ENCODE data around the gene ZNF496. TPM values are rescaled to one million over a fixed set of nuclear protein-coding genes. Genes with fewer than 3 reads are reported as not detected.
A peak's percentile ranks its signal among the peaks of the same experiment; 100 is the strongest.

The ZNF496 gene
- total RNA-seq, 1 experiment from 2014 or later, result 67.2 TPM

- DNase-seq (ENCODE audit: unreplicated experiment), result no peak
- ChIA-PET POLR2A (interaction anchor here (1.0 to 2.4 kb wide), 2 partner anchors 11 to 30 kb away, joined by 3 to 6 read pairs; partner anchors contain the start of gene ZNF496), CTCF (interaction anchor here (0.6 to 4.6 kb wide), 3 partner anchors 12 to 693 kb away, joined by 3 to 46 read pairs (median 4); no protein-coding TSS in a partner anchor)
- TF ChIP-seq CTCF (IDR thresholded peaks at IDR 0.05; ENCODE audit: unreplicated experiment), result no peak
- H3K9me3 Mint-ChIP-seq (ENCODE audit: unreplicated experiment), result peaks cover 8% of the 10 kb centered on the region
- no peak overlapping the region for H3K27ac Mint-ChIP-seq (ENCODE audit: low read depth, unreplicated experiment)
- H3K36me3 Mint-ChIP-seq (ENCODE audit: insufficient read depth, unreplicated experiment), result peaks cover 15% of the 10 kb centered on the region
- no peak overlapping the region for H3K4me3 Mint-ChIP-seq (ENCODE audit: unreplicated experiment)
- peaks cover 10% of the 10 kb centered on the region for H3K4me1 Mint-ChIP-seq (ENCODE audit: insufficient read depth, unreplicated experiment)
- BruUV-seq (replicated peaks), result no TSS peak
- intact Hi-C loops (cut with micrococcal nuclease), result no loop called here
- no peaks in the 10 kb centered on the region for H3K27me3 Mint-ChIP-seq (ENCODE audit: insufficient read depth, unreplicated experiment)
These were observed 29.5 kb upstream of the ZNF496 start for GRCh38 chr1:247360991-247361731.

- peaks cover 6% of the 10 kb centered on the region for H3K9me3 Mint-ChIP-seq (ENCODE audit: unreplicated experiment)
- ChIA-PET CTCF (interaction anchor here (0.6 to 4.6 kb wide), 7 partner anchors 10 to 32 kb away, joined by 3 to 46 read pairs (median 4); no protein-coding TSS in a partner anchor), POLR2A (interaction anchor here (2.4 kb wide), 1 partner anchor 12 kb away, joined by 6 read pairs; no protein-coding TSS in a partner anchor)
- BruUV-seq (replicated peaks), result no TSS peak
- H3K4me1 Mint-ChIP-seq (ENCODE audit: insufficient read depth, unreplicated experiment), result peaks cover 10% of the 10 kb centered on the region
- H3K36me3 Mint-ChIP-seq (ENCODE audit: insufficient read depth, unreplicated experiment), result peaks cover 8% of the 10 kb centered on the region
- DNase-seq (ENCODE audit: unreplicated experiment), result no peak
- H3K4me3 Mint-ChIP-seq (ENCODE audit: unreplicated experiment), result no peak overlapping the region
- TF ChIP-seq CTCF (IDR thresholded peaks at IDR 0.05; ENCODE audit: unreplicated experiment), result no peak
- H3K27ac Mint-ChIP-seq (ENCODE audit: low read depth, unreplicated experiment), result no peak overlapping the region
- no peaks in the 10 kb centered on the region for H3K27me3 Mint-ChIP-seq (ENCODE audit: insufficient read depth, unreplicated experiment)
- intact Hi-C loops (cut with micrococcal nuclease), result no loop called here
These were observed 28.6 kb upstream of the ZNF496 start for GRCh38 chr1:247360116-247360898.

GRCh38 chr1:247359559-247359958 lies 27.9 kb upstream of the ZNF496 start:
- Mint-ChIP-seq H3K36me3 (ENCODE audit: insufficient read depth, unreplicated experiment) (peaks cover 8% of the 10 kb centered on the region), H3K9me3 (ENCODE audit: unreplicated experiment) (no peaks in the 10 kb centered on the region), H3K27ac (ENCODE audit: low read depth, unreplicated experiment) (no peak overlapping the region), H3K4me1 (ENCODE audit: insufficient read depth, unreplicated experiment) (peaks cover 10% of the 10 kb centered on the region), H3K4me3 (ENCODE audit: unreplicated experiment) (no peak overlapping the region), H3K27me3 (ENCODE audit: insufficient read depth, unreplicated experiment) (no peaks in the 10 kb centered on the region)
- intact Hi-C loops (cut with micrococcal nuclease), result no loop called here
- no TSS peak for BruUV-seq (replicated peaks)
- CTCF ChIA-PET, result interaction anchor here (0.6 to 1.8 kb wide), 8 partner anchors 9 to 35 kb away, joined by 3 to 6 read pairs (median 4); no protein-coding TSS in a partner anchor
- POLR2A ChIA-PET, result interaction anchor here (2.4 kb wide), 1 partner anchor 13 kb away, joined by 6 read pairs; no protein-coding TSS in a partner anchor
- no peak for DNase-seq (ENCODE audit: unreplicated experiment)
- TF ChIP-seq CTCF (IDR thresholded peaks at IDR 0.05; ENCODE audit: unreplicated experiment), result no peak

- H3K27ac Mint-ChIP-seq (ENCODE audit: low read depth, unreplicated experiment), result no peak overlapping the region
- peaks cover 10% of the 10 kb centered on the region for H3K4me1 Mint-ChIP-seq (ENCODE audit: insufficient read depth, unreplicated experiment)
- DNase-seq (ENCODE audit: unreplicated experiment), result peak; percentile 92
- ChIA-PET POLR2A (interaction anchor here (2.4 kb wide), 1 partner anchor 14 kb away, joined by 6 read pairs; no protein-coding TSS in a partner anchor), CTCF (interaction anchor here (0.6 to 2.8 kb wide), 6 partner anchors 12 to 347 kb away, joined by 3 to 7 read pairs (median 3); no protein-coding TSS in a partner anchor)
- H3K4me3 Mint-ChIP-seq (ENCODE audit: unreplicated experiment), result no peak overlapping the region
- peaks cover 8% of the 10 kb centered on the region for H3K36me3 Mint-ChIP-seq (ENCODE audit: insufficient read depth, unreplicated experiment)
- intact Hi-C loops (cut with micrococcal nuclease), result no loop called here
- TF ChIP-seq CTCF (IDR thresholded peaks at IDR 0.05; ENCODE audit: unreplicated experiment), result no peak
- H3K9me3 Mint-ChIP-seq (ENCODE audit: unreplicated experiment), result no peaks in the 10 kb centered on the region
- H3K27me3 Mint-ChIP-seq (ENCODE audit: insufficient read depth, unreplicated experiment), result no peaks in the 10 kb centered on the region
- no TSS peak for BruUV-seq (replicated peaks)
These were observed 27.3 kb upstream of the ZNF496 start for GRCh38 chr1:247358920-247359319.

Measured in MCF 10A (cell line).